Measurements from ENCODE around the gene CACNA1B.

Gene CACNA1B

GRCh38 chr9:138061631-138062030, 184.0 kb downstream of the CACNA1B start:
- DNase-seq = no peak

GRCh38 chr9:138062196-138062595, 184.6 kb downstream of the CACNA1B start:
- no peak for DNase-seq

- DNase-seq = no peak
Measured at GRCh38 chr9:138063033-138063432, 185.5 kb downstream of the CACNA1B start.

- DNase-seq = no peak
Measured at GRCh38 chr9:138063785-138064184, 186.2 kb downstream of the CACNA1B start.

GRCh38 chr9:138064547-138064946, 187.0 kb downstream of the CACNA1B start:
- no peak for DNase-seq

- DNase-seq = no peak
Measured at GRCh38 chr9:138065287-138065686, 187.7 kb downstream of the CACNA1B start.

GRCh38 chr9:138066049-138066448, 188.5 kb downstream of the CACNA1B start:
- no peak for DNase-seq

- no peak for DNase-seq
Measured at GRCh38 chr9:138067613-138068367, 190.2 kb downstream of the CACNA1B start.

GRCh38 chr9:138068601-138069035, 191.0 kb downstream of the CACNA1B start:
- no peak for DNase-seq

GRCh38 chr9:138069731-138070456, 192.3 kb downstream of the CACNA1B start:
- DNase-seq = no peak

GRCh38 chr9:138070815-138071214, 193.2 kb downstream of the CACNA1B start:
- DNase-seq = no peak

- DNase-seq = no peak
Measured at GRCh38 chr9:138071292-138071691, 193.7 kb downstream of the CACNA1B start.

GRCh38 chr9:138071731-138072130, 194.1 kb downstream of the CACNA1B start:
- DNase-seq = no peak

- no peak for DNase-seq
Measured at GRCh38 chr9:138072161-138072842, 194.7 kb downstream of the CACNA1B start.

- DNase-seq = no peak
Measured at GRCh38 chr9:138072897-138073296, 195.3 kb downstream of the CACNA1B start.

- no peak for DNase-seq
Measured at GRCh38 chr9:138073408-138073807, 195.8 kb downstream of the CACNA1B start.

GRCh38 chr9:138073808-138074207, 196.2 kb downstream of the CACNA1B start:
- DNase-seq = no peak

GRCh38 chr9:138074516-138074915, 196.9 kb downstream of the CACNA1B start:
- no peak for DNase-seq

GRCh38 chr9:138075496-138075895, 197.9 kb downstream of the CACNA1B start:
- DNase-seq = no peak

GRCh38 chr9:138075961-138076649, 198.5 kb downstream of the CACNA1B start:
- no peak for DNase-seq

- no peak for DNase-seq
Measured at GRCh38 chr9:138076650-138077009, 199.0 kb downstream of the CACNA1B start.

- DNase-seq = no peak
Measured at GRCh38 chr9:138077126-138077525, 199.5 kb downstream of the CACNA1B start.

GRCh38 chr9:138077898-138078540, 200.4 kb downstream of the CACNA1B start:
- no peak for DNase-seq
